22Rv1 (cell line): ENCODE measurements around the gene KCNE3.

Experiments
- H3K27ac ChIP-seq: fragments of 450-650 bp; 2 replicates; pipeline ENCODE4 v1.5.1; 2017
- ZFX ChIP-seq: fragments of 450-650 bp; IDR thresholded peaks from 2 replicates; pipeline ENCODE4 v1.6.1; 2017; ENCODE audit warnings: antibody characterized with exemption, borderline replicate concordance
- TF ChIP-seq, protein P1 (sequence below): fragments of 450-650 bp; IDR thresholded peaks from 2 replicates; pipeline ENCODE4 v1.5.1; 2017; ENCODE audit warnings: mild to moderate bottlenecking

The KCNE3 gene

GRCh38 chr11:74444173-74444826 lies 23.0 kb downstream of the KCNE3 start:
- no peak for TF ChIP-seq ZFX
- TF ChIP-seq, protein P1, sequence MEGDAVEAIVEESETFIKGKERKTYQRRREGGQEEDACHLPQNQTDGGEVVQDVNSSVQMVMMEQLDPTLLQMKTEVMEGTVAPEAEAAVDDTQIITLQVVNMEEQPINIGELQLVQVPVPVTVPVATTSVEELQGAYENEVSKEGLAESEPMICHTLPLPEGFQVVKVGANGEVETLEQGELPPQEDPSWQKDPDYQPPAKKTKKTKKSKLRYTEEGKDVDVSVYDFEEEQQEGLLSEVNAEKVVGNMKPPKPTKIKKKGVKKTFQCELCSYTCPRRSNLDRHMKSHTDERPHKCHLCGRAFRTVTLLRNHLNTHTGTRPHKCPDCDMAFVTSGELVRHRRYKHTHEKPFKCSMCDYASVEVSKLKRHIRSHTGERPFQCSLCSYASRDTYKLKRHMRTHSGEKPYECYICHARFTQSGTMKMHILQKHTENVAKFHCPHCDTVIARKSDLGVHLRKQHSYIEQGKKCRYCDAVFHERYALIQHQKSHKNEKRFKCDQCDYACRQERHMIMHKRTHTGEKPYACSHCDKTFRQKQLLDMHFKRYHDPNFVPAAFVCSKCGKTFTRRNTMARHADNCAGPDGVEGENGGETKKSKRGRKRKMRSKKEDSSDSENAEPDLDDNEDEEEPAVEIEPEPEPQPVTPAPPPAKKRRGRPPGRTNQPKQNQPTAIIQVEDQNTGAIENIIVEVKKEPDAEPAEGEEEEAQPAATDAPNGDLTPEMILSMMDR = no peak
- H3K27ac ChIP-seq = peak overlapping the region; percentile 58

GRCh38 chr11:74443071-74443864 lies 24.1 kb downstream of the KCNE3 start:
- peak overlapping the region; percentile 58 for H3K27ac ChIP-seq

DNA sequence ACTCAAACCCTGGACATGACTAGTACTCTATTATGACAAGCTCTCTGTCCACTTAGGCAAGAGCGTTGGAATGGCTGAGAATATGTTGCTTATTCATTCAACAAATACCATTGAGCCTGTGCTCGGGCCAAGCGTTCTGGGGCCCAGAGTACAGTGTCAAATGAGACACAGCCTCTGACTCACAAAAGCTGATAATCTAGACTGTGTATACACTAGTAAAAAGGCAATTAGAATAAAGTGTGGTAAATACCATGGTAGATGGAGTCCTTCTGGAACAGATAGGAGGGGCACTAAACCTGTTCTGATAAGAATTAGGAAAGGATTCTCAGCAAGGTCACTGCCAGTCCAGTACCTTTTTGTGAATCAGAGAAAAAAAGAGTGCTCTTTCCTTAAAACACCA lies 24.7 kb downstream of the KCNE3 start:
- H3K27ac ChIP-seq = peak overlapping the region; percentile 58
- no peak for TF ChIP-seq ZFX
- TF ChIP-seq, protein P1 = no peak

More at GRCh38 chr11:74443071-74443864, 24.1 kb downstream of the KCNE3 start:
- TF ChIP-seq, protein P1 = peak; percentile 79
- no peak for TF ChIP-seq ZFX

- TF ChIP-seq ZFX = no peak
- TF ChIP-seq, protein P1 = no peak
- no peak overlapping the region for H3K27ac ChIP-seq
These were observed 28.7 kb downstream of the KCNE3 start for GRCh38 chr11:74438681-74439080.

DNA sequence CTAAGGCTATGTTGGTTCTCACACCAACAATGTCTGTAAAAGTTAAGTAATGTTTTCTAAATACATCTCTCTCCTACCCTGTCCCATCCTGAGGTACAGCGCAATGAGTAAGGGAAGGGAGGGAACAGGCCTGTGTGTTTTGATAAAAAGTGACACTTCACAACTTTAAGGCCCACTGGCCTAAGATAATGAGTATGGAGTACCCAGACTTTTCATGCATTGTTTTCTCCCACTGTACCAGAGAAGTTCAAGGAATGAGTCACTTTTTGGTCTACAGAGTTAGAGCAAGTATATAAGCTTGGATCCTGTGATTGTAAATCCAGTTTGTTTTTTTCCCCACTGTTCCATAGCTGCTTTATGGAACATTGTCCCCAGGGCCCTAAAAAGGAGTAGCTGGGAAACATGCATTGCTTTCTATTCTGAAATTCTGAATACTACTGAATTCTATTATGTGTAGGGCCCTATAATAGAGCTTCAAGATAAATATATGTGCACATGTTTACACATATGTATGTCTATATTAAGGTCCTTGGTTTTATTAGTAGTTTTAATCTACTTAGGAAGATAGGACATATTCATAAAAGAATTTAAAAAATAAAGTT lies 29.8 kb downstream of the KCNE3 start:
- H3K27ac ChIP-seq = no peak overlapping the region
- TF ChIP-seq ZFX = no peak
- TF ChIP-seq, protein P1 = no peak

- no peak overlapping the region for H3K27ac ChIP-seq
- TF ChIP-seq, protein P1 = no peak
- TF ChIP-seq ZFX = no peak
These were observed 32.8 kb downstream of the KCNE3 start for GRCh38 chr11:74434528-74434927.
